ENCODE measurements around the gene SLC2A6. TPM values are rescaled to one million over a fixed set of nuclear protein-coding genes. Genes with fewer than 3 reads are reported as not detected.

SLC2A6 gene
- total and polyA plus RNA-seq, 2 of the 8 experiments (the other 6 are each of a cell fraction or from before 2014, with no cell fraction given): 16.6 to 17.8 TPM

DNA sequence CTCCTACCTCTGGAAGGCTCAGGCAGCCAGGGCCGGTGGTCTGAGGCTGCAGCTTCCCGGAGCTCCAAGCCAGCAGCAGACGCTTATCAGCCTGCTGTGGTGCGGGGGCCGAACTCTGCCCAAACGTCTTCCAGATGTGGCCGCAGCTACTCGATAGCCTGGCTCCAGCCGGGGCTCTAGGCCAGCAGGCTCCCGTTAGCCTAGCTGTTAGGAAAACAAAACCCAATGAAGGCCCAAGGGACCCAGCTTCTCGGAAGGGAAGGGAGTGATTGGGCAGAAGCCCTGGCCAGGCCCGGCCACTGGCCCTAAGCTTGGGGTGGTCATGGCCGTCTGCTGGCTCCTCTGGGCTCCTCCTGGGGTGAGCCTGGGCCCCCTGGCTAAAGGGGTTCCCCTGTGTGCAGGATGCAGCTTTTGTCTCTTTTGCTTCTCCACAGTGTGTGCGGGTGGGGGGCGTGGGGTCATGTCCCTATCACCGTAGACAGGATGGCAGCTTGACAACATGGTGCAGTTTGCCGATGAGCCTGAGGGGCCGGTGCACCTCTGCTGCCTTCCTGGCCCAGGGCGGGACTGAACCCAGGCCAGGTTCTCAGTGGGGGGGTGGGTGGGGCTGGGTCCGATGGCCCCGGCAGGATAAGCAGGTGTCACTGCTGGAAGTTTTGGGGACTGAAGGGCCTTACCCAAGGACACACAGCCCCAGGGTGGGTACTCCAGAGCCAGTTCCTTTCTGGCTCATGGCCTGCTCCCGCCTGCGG lies 27.2 kb upstream of the SLC2A6 start:
- no peaks in the 10 kb centered on the region for H3K79me1 ChIP-seq (ENCODE audit: low read depth, low read length)
- H2AK5ac ChIP-seq (ENCODE audit: low read depth, low read length): no peak overlapping the region
- no peak overlapping the region for H3K4ac ChIP-seq (replicated peaks; ENCODE audit: insufficient read length, low read depth, low read length)
- H3K23ac ChIP-seq (ENCODE audit: insufficient read length): no peak overlapping the region
- H3K23me2 ChIP-seq (ENCODE audit: low read depth, low read length): 0 out of 2 replicates have a peak, but pooled peaks cover 1% of the 10 kb centered on the region
- no peak overlapping the region for H4K91ac ChIP-seq (replicated peaks; ENCODE audit: insufficient read length, low read length)
- H3K4me3 ChIP-seq (ENCODE audit: extremely low read depth in 1 of 4, insufficient read depth in 2 of 4, low read depth in 3 of 4, low read length in 4 of 4): no peak overlapping the region
- H3K9ac ChIP-seq (replicated peaks in 1 of 4; ENCODE audit: extremely low read depth in 1 of 4, low read depth in 3 of 4, low read length in 3 of 4): no peak overlapping the region
- no peaks in the 10 kb centered on the region for H3K36me3 ChIP-seq (ENCODE audit: control insufficient read depth in 2 of 4, insufficient read depth in 4 of 4, low read length in 3 of 4)
- peaks cover 0 to 15% (median 12%) of the 10 kb centered on the region in 4 experiments; a peak in 6 of 7 replicates for H3K4me1 ChIP-seq (replicated peaks in 1 of 4; ENCODE audit: control insufficient read depth in 3 of 4, insufficient read depth in 4 of 4, low read length in 3 of 4)
- H2AFZ ChIP-seq (ENCODE audit: low read length): no peak overlapping the region
- 89% methylated on average over 16 of the region's 23 CpGs; no CpG with 5 or more reads in 1 of the 2 experiments for WGBS, 2 experiments (ENCODE audit: extremely low coverage in 1 of 2, insufficient coverage in 1 of 2, insufficient read length in 1 of 2, insufficient replicate concordance in 2 of 2, low coverage in 1 of 2, low lambda C conversion rate in 2 of 2, missing lambda C conversion rate in 1 of 2)
- no peak overlapping the region for H2BK15ac ChIP-seq (ENCODE audit: low read length)
- H4K5ac ChIP-seq (ENCODE audit: insufficient read length, low read depth, low read length): no peak overlapping the region
- no peak overlapping the region for H2BK120ac ChIP-seq (replicated peaks; ENCODE audit: low read depth, low read length)
- ChIA-PET CTCF (ENCODE audit: partially characterized antibody) (interaction anchor here (0.5 to 3.0 kb wide), 11 partner anchors 11 to 261 kb away, joined by 3 to 13 read pairs (median 4); partner anchors contain the start of genes ADAMTSL2 and MYMK), POLR2A (ENCODE audit: partially characterized antibody) (no interaction called here)
- peaks cover 0 to 2% (median 0%) of the 10 kb centered on the region in 4 experiments; a peak in 2 of 7 replicates for H3K27me3 ChIP-seq (replicated peaks in 1 of 4; ENCODE audit: control insufficient read depth in 3 of 4, extremely low read depth in 1 of 4, insufficient read depth in 3 of 4, low read length in 3 of 4)
- H2BK5ac ChIP-seq (ENCODE audit: low read depth, low read length): no peak overlapping the region
- peaks cover 2 to 11% of the 10 kb centered on the region in 2 experiments; a peak in 2 of 4 replicates for H3K9me3 ChIP-seq (ENCODE audit: insufficient read depth in 2 of 2, low read depth in 1 of 2, low read length in 1 of 2)
- no peak overlapping the region for H2BK12ac ChIP-seq (ENCODE audit: low read depth, low read length)
- H4K20me1 ChIP-seq (replicated peaks in 1 of 2; ENCODE audit: control insufficient read depth in 1 of 2, insufficient read depth in 2 of 2, low read length in 2 of 2): no peaks in the 10 kb centered on the region
- H3K18ac ChIP-seq (ENCODE audit: extremely low read depth, low read length): no peak overlapping the region
- H3K14ac ChIP-seq (ENCODE audit: insufficient read length): no peak overlapping the region
- no peak for DNase-seq (ENCODE audit: low read depth in 1 of 2, low spot score in 2 of 2)
- no peak overlapping the region for H3K56ac ChIP-seq (replicated peaks; ENCODE audit: insufficient read length, low read depth, low read length)
- no peak overlapping the region for H3K27ac ChIP-seq (ENCODE audit: low read depth, low read length)
- no peak overlapping the region for H2BK20ac ChIP-seq (ENCODE audit: low read length)
- no peak overlapping the region for H3K4me2 ChIP-seq (ENCODE audit: insufficient read depth in 1 of 2, low read depth in 2 of 2, low read length in 2 of 2)
- no peaks in the 10 kb centered on the region for H3K79me2 ChIP-seq (ENCODE audit: control insufficient read depth in 1 of 2, insufficient read depth in 2 of 2, low read length in 2 of 2)
- no peak for FAIRE-seq
- TF ChIP-seq CTBP2 (IDR thresholded peaks at IDR 0.05; ENCODE audit: borderline replicate concordance, insufficient read depth, insufficient read length, low read length): no peak
- TF ChIP-seq, protein P1, sequence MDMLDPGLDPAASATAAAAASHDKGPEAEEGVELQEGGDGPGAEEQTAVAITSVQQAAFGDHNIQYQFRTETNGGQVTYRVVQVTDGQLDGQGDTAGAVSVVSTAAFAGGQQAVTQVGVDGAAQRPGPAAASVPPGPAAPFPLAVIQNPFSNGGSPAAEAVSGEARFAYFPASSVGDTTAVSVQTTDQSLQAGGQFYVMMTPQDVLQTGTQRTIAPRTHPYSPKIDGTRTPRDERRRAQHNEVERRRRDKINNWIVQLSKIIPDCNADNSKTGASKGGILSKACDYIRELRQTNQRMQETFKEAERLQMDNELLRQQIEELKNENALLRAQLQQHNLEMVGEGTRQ (IDR thresholded peaks at IDR 0.05; ENCODE audit: low read length): no peak
- no peak for TF ChIP-seq TAF1 (IDR thresholded peaks at IDR 0.05; ENCODE audit: low read depth, low read length)
- no peak for TF ChIP-seq CBX5 (IDR thresholded peaks at IDR 0.05; ENCODE audit: low read depth, low read length)
- no peak for TF ChIP-seq CHD1 (IDR thresholded peaks at IDR 0.05; ENCODE audit: low read depth, low read length)
- H4K8ac ChIP-seq (ENCODE audit: extremely low read depth, insufficient read depth, low read length): no peak overlapping the region
